GM12878 (cell line): Measurements from ENCODE around the gene RIMS1.

Source experiments
- ATF3 ChIP-seq: IDR thresholded peaks from 2 replicates; pipeline ENCODE4 v1.6.1; 2011; ENCODE audit warnings: low read depth, mild to moderate bottlenecking, low read length, moderate library complexity, borderline replicate concordance; ENCODE audit errors: extremely low read depth
- CREM ChIP-seq: IDR thresholded peaks from 2 replicates; pipeline ENCODE4 v1.6.1; 2014; ENCODE audit warnings: antibody characterized with exemption, low read depth
- CTCF ChIP-seq, 3 experiments: IDR thresholded peaks in 2 of 3; conservative IDR thresholded peaks in 1 of 3; 2 replicates each; pipeline ENCODE4 v1.5.1; 2011; ENCODE audit warnings: low read depth in 3 of 3, low read length in 3 of 3, mild to moderate bottlenecking in 3 of 3, control low read depth in 2 of 3, moderate library complexity in 2 of 3, inconsistent platforms in 1 of 3, mixed read lengths in 1 of 3; ENCODE audit not compliant: control insufficient read depth in 2 of 3, insufficient read depth in 1 of 3; ENCODE audit errors: extremely low read depth in 1 of 3
- EP300 ChIP-seq, 2 experiments: fragments of 150-350 bp in 1 of 2; IDR thresholded peaks; 2 replicates each; pipeline ENCODE4 v1.6.1; 2011 to 2012; ENCODE audit warnings: low read depth in 2 of 2, low read length in 2 of 2, borderline replicate concordance in 1 of 2, improper control_type of control experiment in 1 of 2, inconsistent platforms in 1 of 2; ENCODE audit not compliant: control insufficient read depth in 1 of 2
- FOXM1 ChIP-seq: IDR thresholded peaks from 2 replicates; pipeline ENCODE4 v1.6.1; 2012; ENCODE audit warnings: low read depth, mild to moderate bottlenecking, inconsistent platforms, low read length, moderate library complexity
- LARP7 ChIP-seq: fragments of 450-650 bp; IDR thresholded peaks from 2 replicates; pipeline ENCODE4 v1.6.1; 2017; ENCODE audit warnings: mild to moderate bottlenecking
- POLR2A ChIP-seq: IDR thresholded peaks from 2 replicates; pipeline ENCODE4 v1.6.1; 2011; ENCODE audit warnings: low read depth, mild to moderate bottlenecking, low read length
- SIN3A ChIP-seq: IDR thresholded peaks from 2 replicates; pipeline ENCODE4 v1.6.1; 2012; ENCODE audit warnings: low read depth, low read length, improper control_type of control experiment
- SMARCA5 ChIP-seq: fragments of 450-650 bp; IDR thresholded peaks from 2 replicates; pipeline ENCODE4 v1.6.1; 2017; ENCODE audit warnings: mild to moderate bottlenecking
- SP1 ChIP-seq: IDR thresholded peaks from one replicate; pipeline ENCODE4 v1.6.1; 2011; ENCODE audit warnings: low read depth, low read length
- TARDBP ChIP-seq: IDR thresholded peaks from 2 replicates; pipeline ENCODE4 v1.6.1; 2016; ENCODE audit warnings: borderline replicate concordance
- ZNF622 ChIP-seq: fragments of 450-650 bp; IDR thresholded peaks from 2 replicates; pipeline ENCODE4 v1.6.1; 2017; ENCODE audit warnings: mild to moderate bottlenecking, inconsistent platforms

- TF ChIP-seq FOXM1, result no peak
- no peak for TF ChIP-seq ZNF622
- TF ChIP-seq EP300 (IDR thresholded peaks at IDR 0.05; ENCODE audit: borderline replicate concordance in 1 of 2, control insufficient read depth in 1 of 2, low read depth in 2 of 2, low read length in 2 of 2), result no peak
- no peak for TF ChIP-seq SIN3A
- no peak for TF ChIP-seq LARP7
- no peak for TF ChIP-seq CREM
- no peak for TF ChIP-seq POLR2A
- TF ChIP-seq ATF3, result no peak
- TF ChIP-seq CTCF (IDR thresholded peaks at IDR 0.05 in 2 of 3, conservative IDR thresholded peaks at IDR 0.05 in 1 of 3; ENCODE audit: control insufficient read depth in 2 of 3, extremely low read depth in 1 of 3, insufficient read depth in 1 of 3, low read depth in 3 of 3, low read length in 3 of 3), result no peak
- no peak for TF ChIP-seq SP1
- TF ChIP-seq SMARCA5, result no peak
- no peak for TF ChIP-seq TARDBP
These were observed 14.3 kb downstream of the RIMS1 start for GRCh38 chr6:71900642-71901041.
